ENCODE measurements around the gene TRMT44. TPM values are rescaled to one million over a fixed set of nuclear protein-coding genes. Genes with fewer than 3 reads are reported as not detected.

The TRMT44 gene
- total RNA-seq, 1 experiment from 2014 or later, result 23.4 TPM

DNA sequence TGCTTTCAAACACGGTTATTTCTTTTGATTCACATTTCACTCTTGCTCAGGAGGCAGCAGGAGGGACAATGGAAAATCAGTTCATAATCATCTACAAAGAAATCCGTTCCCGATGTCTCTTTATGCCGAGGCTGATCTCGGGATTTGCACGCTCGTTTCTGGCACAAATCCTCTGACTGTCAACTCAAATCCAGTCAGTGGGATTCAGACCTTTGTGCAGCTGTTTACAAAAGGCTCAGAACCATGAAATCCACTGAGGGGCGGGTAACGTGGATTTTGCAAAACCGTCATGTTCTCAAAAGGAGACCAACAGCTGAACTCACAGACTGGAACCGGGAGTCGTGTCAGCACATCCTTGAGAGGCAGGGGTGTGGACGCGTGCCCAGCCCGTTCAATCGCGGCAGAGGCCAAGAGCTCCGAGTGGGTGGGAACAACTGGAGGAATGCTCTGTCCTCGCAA lies 46.5 kb upstream of the TRMT44 start:
- intact Hi-C loops (cut with micrococcal nuclease; ENCODE audit: unreplicated experiment), result no loop called here
- TF ChIP-seq, protein P1, sequence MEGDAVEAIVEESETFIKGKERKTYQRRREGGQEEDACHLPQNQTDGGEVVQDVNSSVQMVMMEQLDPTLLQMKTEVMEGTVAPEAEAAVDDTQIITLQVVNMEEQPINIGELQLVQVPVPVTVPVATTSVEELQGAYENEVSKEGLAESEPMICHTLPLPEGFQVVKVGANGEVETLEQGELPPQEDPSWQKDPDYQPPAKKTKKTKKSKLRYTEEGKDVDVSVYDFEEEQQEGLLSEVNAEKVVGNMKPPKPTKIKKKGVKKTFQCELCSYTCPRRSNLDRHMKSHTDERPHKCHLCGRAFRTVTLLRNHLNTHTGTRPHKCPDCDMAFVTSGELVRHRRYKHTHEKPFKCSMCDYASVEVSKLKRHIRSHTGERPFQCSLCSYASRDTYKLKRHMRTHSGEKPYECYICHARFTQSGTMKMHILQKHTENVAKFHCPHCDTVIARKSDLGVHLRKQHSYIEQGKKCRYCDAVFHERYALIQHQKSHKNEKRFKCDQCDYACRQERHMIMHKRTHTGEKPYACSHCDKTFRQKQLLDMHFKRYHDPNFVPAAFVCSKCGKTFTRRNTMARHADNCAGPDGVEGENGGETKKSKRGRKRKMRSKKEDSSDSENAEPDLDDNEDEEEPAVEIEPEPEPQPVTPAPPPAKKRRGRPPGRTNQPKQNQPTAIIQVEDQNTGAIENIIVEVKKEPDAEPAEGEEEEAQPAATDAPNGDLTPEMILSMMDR (IDR thresholded peaks at IDR 0.05; ENCODE audit: insufficient read depth in 1 of 2, low read depth in 1 of 2, low read length in 1 of 2, severe bottlenecking in 1 of 2, unreplicated experiment in 1 of 2), result no peak
- POLR2A ChIA-PET, result no interaction called here
- H3K36me3 ChIP-seq (ENCODE audit: control insufficient read depth, insufficient read depth, low read length), result no peaks in the 10 kb centered on the region
- CTCF ChIA-PET, result interaction anchor here (0.6 kb wide), 1 partner anchor 90 kb away, joined by 4 read pairs; no protein-coding TSS in a partner anchor
- H3K4me1 ChIP-seq, result no peaks in the 10 kb centered on the region
- Mint-ChIP-seq H3K27ac (ENCODE audit: unreplicated experiment) (no peak overlapping the region), H3K36me3 (ENCODE audit: insufficient read depth, unreplicated experiment) (no peaks in the 10 kb centered on the region), H3K27me3 (ENCODE audit: insufficient read depth, unreplicated experiment) (no peaks in the 10 kb centered on the region), H3K4me3 (ENCODE audit: unreplicated experiment) (no peak overlapping the region), H3K4me1 (ENCODE audit: low read depth, unreplicated experiment) (no peaks in the 10 kb centered on the region), H3K9me3 (ENCODE audit: unreplicated experiment) (no peaks in the 10 kb centered on the region)
- H3K27me3 ChIP-seq (replicated peaks; ENCODE audit: control insufficient read depth, insufficient read depth, low read length), result no peaks in the 10 kb centered on the region
- no TSS peak for BruUV-seq (replicated peaks)
- no peaks in the 10 kb centered on the region for H3K9me3 ChIP-seq
- H3K4me3 ChIP-seq (ENCODE audit: low read depth, low read length), result no peak overlapping the region
- DNase-seq, result no peak

DNA sequence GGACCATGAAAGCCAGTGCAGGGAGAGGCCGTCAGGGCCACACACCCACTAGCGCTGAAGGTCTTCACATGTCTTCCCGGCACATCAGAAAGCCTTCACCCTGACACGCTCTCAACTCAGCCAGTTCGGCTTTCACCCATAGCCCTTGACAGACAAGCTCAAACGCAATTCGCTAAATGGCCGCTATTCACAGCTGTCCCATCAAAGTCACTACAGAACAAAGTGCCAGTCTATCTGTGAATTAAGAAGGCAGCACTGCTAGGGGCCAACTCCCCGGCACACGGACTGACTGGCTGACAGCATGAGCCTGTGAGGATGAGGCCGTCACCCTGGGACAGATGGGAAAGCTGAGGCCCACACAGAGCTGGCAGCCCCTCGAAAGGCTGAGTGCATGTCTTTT lies 45.8 kb upstream of the TRMT44 start:
- no peak for DNase-seq
- TF ChIP-seq, protein P1 (IDR thresholded peaks at IDR 0.05; ENCODE audit: insufficient read depth in 1 of 2, low read depth in 1 of 2, low read length in 1 of 2, severe bottlenecking in 1 of 2, unreplicated experiment in 1 of 2), result no peak
- CTCF ChIA-PET, result interaction anchor here (0.6 kb wide), 1 partner anchor 91 kb away, joined by 4 read pairs; no protein-coding TSS in a partner anchor
- intact Hi-C loops (cut with micrococcal nuclease; ENCODE audit: unreplicated experiment), result no loop called here
- Histone ChIP-seq H3K4me3 (ENCODE audit: low read depth, low read length) (no peak overlapping the region), H3K9me3 (no peaks in the 10 kb centered on the region), H3K27me3 (replicated peaks; ENCODE audit: control insufficient read depth, insufficient read depth, low read length) (no peaks in the 10 kb centered on the region), H3K36me3 (ENCODE audit: control insufficient read depth, insufficient read depth, low read length) (no peaks in the 10 kb centered on the region), H3K4me1 (no peaks in the 10 kb centered on the region)
- Mint-ChIP-seq H3K36me3 (ENCODE audit: insufficient read depth, unreplicated experiment) (no peaks in the 10 kb centered on the region), H3K4me1 (ENCODE audit: low read depth, unreplicated experiment) (no peaks in the 10 kb centered on the region), H3K9me3 (ENCODE audit: unreplicated experiment) (no peaks in the 10 kb centered on the region), H3K27me3 (ENCODE audit: insufficient read depth, unreplicated experiment) (no peaks in the 10 kb centered on the region), H3K4me3 (ENCODE audit: unreplicated experiment) (no peak overlapping the region), H3K27ac (ENCODE audit: unreplicated experiment) (no peak overlapping the region)
- no TSS peak for BruUV-seq (replicated peaks)
- POLR2A ChIA-PET, result no interaction called here

DNA sequence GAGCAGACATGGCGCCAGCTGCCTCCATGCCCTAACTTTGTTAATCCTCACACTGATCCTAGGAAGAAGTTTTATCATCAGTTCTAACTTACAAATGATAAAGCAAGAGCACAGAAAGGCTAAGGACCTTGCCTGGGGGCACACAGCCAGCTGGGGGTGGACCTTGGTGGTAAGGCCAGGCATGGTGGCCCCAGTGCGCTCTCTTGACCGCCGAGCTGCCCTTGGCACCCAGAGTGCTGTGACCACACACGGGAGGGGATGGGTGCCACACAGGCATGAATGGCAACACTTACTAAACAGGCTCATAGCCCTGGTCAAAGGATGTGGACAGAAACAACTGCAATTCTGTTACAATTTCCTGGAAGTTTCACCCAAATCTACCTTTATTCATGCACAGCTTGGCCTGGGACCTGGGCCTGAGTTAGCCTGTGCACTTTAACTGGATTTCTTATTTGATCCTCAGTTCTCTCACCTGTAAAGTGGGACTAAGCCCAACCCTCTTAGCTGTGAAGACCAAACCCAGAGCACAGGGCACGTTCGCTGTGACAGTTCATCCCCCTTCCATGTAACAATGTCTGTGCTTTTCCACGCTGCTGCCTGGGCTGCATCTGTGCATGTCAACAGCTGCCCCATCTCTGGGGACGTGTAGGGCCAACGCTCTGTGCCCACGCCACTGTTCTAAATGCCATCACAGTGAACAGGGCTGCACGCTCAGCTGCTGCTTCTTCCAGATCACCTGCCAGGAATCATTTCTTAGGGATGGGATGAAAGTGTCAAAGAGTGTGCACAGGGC lies 44.9 kb upstream of the TRMT44 start:
- ChIA-PET POLR2A (no interaction called here), CTCF (no interaction called here)
- Mint-ChIP-seq H3K27ac (ENCODE audit: unreplicated experiment) (no peak overlapping the region), H3K36me3 (ENCODE audit: insufficient read depth, unreplicated experiment) (no peaks in the 10 kb centered on the region), H3K4me1 (ENCODE audit: low read depth, unreplicated experiment) (no peaks in the 10 kb centered on the region), H3K4me3 (ENCODE audit: unreplicated experiment) (no peak overlapping the region), H3K9me3 (ENCODE audit: unreplicated experiment) (no peaks in the 10 kb centered on the region), H3K27me3 (ENCODE audit: insufficient read depth, unreplicated experiment) (no peaks in the 10 kb centered on the region)
- Histone ChIP-seq H3K4me1 (no peaks in the 10 kb centered on the region), H3K36me3 (ENCODE audit: control insufficient read depth, insufficient read depth, low read length) (no peaks in the 10 kb centered on the region), H3K9me3 (no peaks in the 10 kb centered on the region), H3K27me3 (replicated peaks; ENCODE audit: control insufficient read depth, insufficient read depth, low read length) (no peaks in the 10 kb centered on the region), H3K4me3 (ENCODE audit: low read depth, low read length) (no peak overlapping the region)
- DNase-seq, result no peak
- no TSS peak for BruUV-seq (replicated peaks)
- TF ChIP-seq, protein P1 (IDR thresholded peaks at IDR 0.05; ENCODE audit: insufficient read depth in 1 of 2, low read depth in 1 of 2, low read length in 1 of 2, severe bottlenecking in 1 of 2, unreplicated experiment in 1 of 2), result no peak
- intact Hi-C loops (cut with micrococcal nuclease; ENCODE audit: unreplicated experiment), result no loop called here
